ENCODE data around the gene PTPRN2.

DNA sequence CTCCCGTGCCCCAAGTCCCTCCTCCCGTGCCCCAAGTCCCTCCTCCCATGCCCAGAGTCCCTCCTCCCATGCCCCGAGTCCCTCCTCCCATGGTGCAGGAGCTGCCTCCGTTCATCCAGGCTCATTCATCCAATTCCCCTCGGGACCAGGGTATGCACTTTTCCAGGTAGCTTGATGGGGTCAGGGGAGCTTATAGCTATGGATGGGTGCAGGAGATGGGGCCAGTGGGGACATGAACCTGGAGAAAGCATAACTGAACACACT is 201.3 kb downstream of the PTPRN2 start:
- TF ChIP-seq, protein P1, sequence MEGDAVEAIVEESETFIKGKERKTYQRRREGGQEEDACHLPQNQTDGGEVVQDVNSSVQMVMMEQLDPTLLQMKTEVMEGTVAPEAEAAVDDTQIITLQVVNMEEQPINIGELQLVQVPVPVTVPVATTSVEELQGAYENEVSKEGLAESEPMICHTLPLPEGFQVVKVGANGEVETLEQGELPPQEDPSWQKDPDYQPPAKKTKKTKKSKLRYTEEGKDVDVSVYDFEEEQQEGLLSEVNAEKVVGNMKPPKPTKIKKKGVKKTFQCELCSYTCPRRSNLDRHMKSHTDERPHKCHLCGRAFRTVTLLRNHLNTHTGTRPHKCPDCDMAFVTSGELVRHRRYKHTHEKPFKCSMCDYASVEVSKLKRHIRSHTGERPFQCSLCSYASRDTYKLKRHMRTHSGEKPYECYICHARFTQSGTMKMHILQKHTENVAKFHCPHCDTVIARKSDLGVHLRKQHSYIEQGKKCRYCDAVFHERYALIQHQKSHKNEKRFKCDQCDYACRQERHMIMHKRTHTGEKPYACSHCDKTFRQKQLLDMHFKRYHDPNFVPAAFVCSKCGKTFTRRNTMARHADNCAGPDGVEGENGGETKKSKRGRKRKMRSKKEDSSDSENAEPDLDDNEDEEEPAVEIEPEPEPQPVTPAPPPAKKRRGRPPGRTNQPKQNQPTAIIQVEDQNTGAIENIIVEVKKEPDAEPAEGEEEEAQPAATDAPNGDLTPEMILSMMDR (IDR thresholded peaks at IDR 0.05): no peak
- no peak for TF ChIP-seq EP300 (IDR thresholded peaks at IDR 0.05)
